CD4-positive, alpha-beta memory T cell (primary cell): ENCODE measurements around the gene CDK7. TPM values are rescaled to one million over a fixed set of nuclear protein-coding genes. Genes with fewer than 3 reads are reported as not detected.

Experiments used
- CTCF ChIA-PET: fragments of 350-600 bp; sonication (Branson Sonifier 250); formaldehyde crosslinking; loops from one replicate; lab custom pipeline; 2021; ENCODE audit warnings: inconsistent platforms; ENCODE audit not compliant: partially characterized antibody; lab: Charles Lee
- POLR2A ChIA-PET: fragments of 350-600 bp; sonication (Branson Sonifier 250); formaldehyde crosslinking; loops from one replicate; lab custom pipeline; 2021; ENCODE audit not compliant: partially characterized antibody; lab: Charles Lee
- DNase-seq, 5 donors: peaks; one replicate each; pipeline versions ENCODE4 v3.0.0 to v3.0.0-alpha.2; 2020 to 2022; ENCODE audit warnings: mixed read lengths in 1 of 5
- H3K27ac ChIP-seq: one replicate; pipeline ENCODE4 v1.7.0; 2013; ENCODE audit warnings: low read depth, low read length
- H3K27me3 ChIP-seq: 2 replicates; pipeline ENCODE4 v1.7.0; 2013; ENCODE audit warnings: mild to moderate bottlenecking, low read length, moderate library complexity; ENCODE audit not compliant: insufficient read depth
- H3K36me3 ChIP-seq: 2 replicates; pipeline ENCODE4 v1.7.0; 2013; ENCODE audit warnings: mild to moderate bottlenecking, low read length, moderate library complexity; ENCODE audit not compliant: insufficient read depth
- H3K4me1 ChIP-seq: 2 replicates; pipeline ENCODE4 v1.7.0; 2013; ENCODE audit warnings: mild to moderate bottlenecking, low read length, moderate library complexity; ENCODE audit not compliant: insufficient read depth
- H3K4me3 ChIP-seq, 2 donors: one replicate each; pipeline ENCODE4 v1.7.0; 2013; ENCODE audit warnings: low read length in 2 of 2, mild to moderate bottlenecking in 1 of 2
- H3K9me3 ChIP-seq, 2 donors: one replicate each; pipeline ENCODE4 v1.7.0; 2013; ENCODE audit warnings: low read length in 2 of 2, control low read depth in 1 of 2; ENCODE audit not compliant: control insufficient read depth in 1 of 2
- H3K27ac Mint-ChIP-seq, 7 donors: one replicate each; pipeline ENCODE4 v1.8.0; 2020 to 2021; ENCODE audit warnings: mixed read lengths in 7 of 7, mild to moderate bottlenecking in 6 of 7, inconsistent platforms in 3 of 7, moderate library complexity in 3 of 7
- H3K27me3 Mint-ChIP-seq, 2 donors: one replicate each; pipeline ENCODE4 v1.8.0; 2020 to 2021; ENCODE audit warnings: mixed read lengths in 2 of 2
- H3K36me3 Mint-ChIP-seq, 2 donors: one replicate each; pipeline ENCODE4 v1.8.0; 2020 to 2021; ENCODE audit warnings: mixed read lengths in 2 of 2, inconsistent platforms in 1 of 2, mild to moderate bottlenecking in 1 of 2
- H3K4me1 Mint-ChIP-seq, 4 donors: one replicate each; pipeline ENCODE4 v1.8.0; 2020 to 2021; ENCODE audit warnings: mixed read lengths in 4 of 4, mild to moderate bottlenecking in 1 of 4
- H3K4me3 Mint-ChIP-seq, 8 donors: one replicate each; pipeline ENCODE4 v1.8.0; 2020 to 2021; ENCODE audit warnings: mixed read lengths in 8 of 8, mild to moderate bottlenecking in 7 of 8, moderate library complexity in 6 of 8, inconsistent platforms in 3 of 8
- H3K9me3 Mint-ChIP-seq, 8 donors: one replicate each; pipeline ENCODE4 v1.8.0; 2020 to 2021; ENCODE audit warnings: mixed read lengths in 8 of 8, mild to moderate bottlenecking in 5 of 8, inconsistent platforms in 3 of 8, moderate library complexity in 1 of 8
- intact Hi-C: fragments of 100-400 bp; cut with micrococcal nuclease; formaldehyde crosslinking; loops from one replicate; pipeline ENCODE4 v1.15.1; 2023
- polyA plus RNA-seq, 2 donors: library from polyadenylated mRNA; unstranded; fragments of 300-500 nt; fragmentation: Illumina TruSeq; gene quantifications; one replicate each; pipeline ENCODE4 v1.2.3, GENCODE V29; 2021
- total RNA-seq, 2 experiments: library from RNA; stranded (reverse); gene quantifications; one replicate each; pipeline ENCODE4 v1.2.3, GENCODE V29; 2021

Gene CDK7
- total and polyA plus RNA-seq, 4 experiments from 2014 or later = 16.5 to 34.4 (median 22.6) TPM

GRCh38 chr5:69300537-69301203, 66.0 kb downstream of the CDK7 start:
- H3K36me3 Mint-ChIP-seq = peaks cover 14 to 31% of the 10 kb centered on the region in 2 donors
- no peaks in the 10 kb centered on the region for H3K4me1 ChIP-seq
- DNase-seq = no peak
- H3K36me3 ChIP-seq = no peaks in the 10 kb centered on the region
- no peaks in the 10 kb centered on the region for H3K9me3 ChIP-seq
- no peak overlapping the region for H3K4me3 ChIP-seq
- ChIA-PET POLR2A (no interaction called here), CTCF (interaction anchor here (0.8 kb wide), 1 partner anchor 11 kb away, joined by 3 read pairs; no protein-coding TSS in a partner anchor)
- H3K27ac ChIP-seq = no peak overlapping the region
- peak overlapping the region in 1 of 7 donors; percentile 52 for H3K27ac Mint-ChIP-seq
- H3K27me3 ChIP-seq = no peaks in the 10 kb centered on the region
- H3K27me3 Mint-ChIP-seq = no peaks in the 10 kb centered on the region
- H3K9me3 Mint-ChIP-seq = no peaks in the 10 kb centered on the region
- intact Hi-C loops = no loop called here
- H3K4me1 Mint-ChIP-seq = no peaks in the 10 kb centered on the region
- H3K4me3 Mint-ChIP-seq = no peak overlapping the region

- no peaks in the 10 kb centered on the region for H3K4me1 Mint-ChIP-seq
- ChIA-PET CTCF (interaction anchor here (0.6 kb wide), 1 partner anchor 24 kb away, joined by 5 read pairs; no protein-coding TSS in a partner anchor), POLR2A (no interaction called here)
- no peak for DNase-seq
- H3K27me3 ChIP-seq = no peaks in the 10 kb centered on the region
- no peaks in the 10 kb centered on the region for H3K36me3 ChIP-seq
- no peaks in the 10 kb centered on the region for H3K4me1 ChIP-seq
- H3K27ac ChIP-seq = no peak overlapping the region
- H3K27ac Mint-ChIP-seq = no peak overlapping the region
- H3K9me3 ChIP-seq = no peaks in the 10 kb centered on the region
- H3K9me3 Mint-ChIP-seq = peaks cover 0 to 6% (median 3%) of the 10 kb centered on the region in 8 donors
- H3K27me3 Mint-ChIP-seq = no peaks in the 10 kb centered on the region
- intact Hi-C loops = no loop called here
- H3K4me3 Mint-ChIP-seq = no peak overlapping the region
- no peak overlapping the region for H3K4me3 ChIP-seq
- peaks cover 34 to 50% of the 10 kb centered on the region in 2 donors for H3K36me3 Mint-ChIP-seq
Measured at GRCh38 chr5:69305512-69305911, 70.8 kb downstream of the CDK7 start.

- H3K36me3 Mint-ChIP-seq = peaks cover 46 to 62% of the 10 kb centered on the region in 2 donors
- no peak overlapping the region for H3K27ac Mint-ChIP-seq
- no peaks in the 10 kb centered on the region for H3K27me3 Mint-ChIP-seq
- Histone ChIP-seq H3K36me3 (no peaks in the 10 kb centered on the region), H3K4me1 (no peaks in the 10 kb centered on the region), H3K9me3 (no peaks in the 10 kb centered on the region), H3K4me3 (no peak overlapping the region), H3K27me3 (no peaks in the 10 kb centered on the region), H3K27ac (no peak overlapping the region)
- ChIA-PET CTCF (no interaction called here), POLR2A (no interaction called here)
- H3K4me1 Mint-ChIP-seq = no peaks in the 10 kb centered on the region
- peaks cover 0 to 6% (median 3%) of the 10 kb centered on the region in 8 donors for H3K9me3 Mint-ChIP-seq
- no peak for DNase-seq
- intact Hi-C loops = no loop called here
- no peak overlapping the region for H3K4me3 Mint-ChIP-seq
Measured at GRCh38 chr5:69308046-69308553, 73.4 kb downstream of the CDK7 start.

GRCh38 chr5:69309380-69309779, 74.7 kb downstream of the CDK7 start:
- no peaks in the 10 kb centered on the region for H3K27me3 ChIP-seq
- no peak overlapping the region for H3K27ac ChIP-seq
- Mint-ChIP-seq H3K4me3 (no peak overlapping the region), H3K4me1 (no peaks in the 10 kb centered on the region), H3K27ac (no peak overlapping the region), H3K36me3 (peaks cover 51 to 70% of the 10 kb centered on the region in 2 donors), H3K27me3 (no peaks in the 10 kb centered on the region), H3K9me3 (peaks cover 0 to 6% (median 3%) of the 10 kb centered on the region in 8 donors)
- H3K9me3 ChIP-seq = no peaks in the 10 kb centered on the region
- no peak for DNase-seq
- H3K36me3 ChIP-seq = no peaks in the 10 kb centered on the region
- ChIA-PET POLR2A (no interaction called here), CTCF (no interaction called here)
- intact Hi-C loops = no loop called here
- no peak overlapping the region for H3K4me3 ChIP-seq
- no peaks in the 10 kb centered on the region for H3K4me1 ChIP-seq

GRCh38 chr5:69312459-69313160, 77.9 kb downstream of the CDK7 start:
- H3K9me3 ChIP-seq = no peaks in the 10 kb centered on the region
- no peaks in the 10 kb centered on the region for H3K36me3 ChIP-seq
- H3K4me3 ChIP-seq = no peak overlapping the region
- ChIA-PET CTCF (no interaction called here), POLR2A (no interaction called here)
- H3K27me3 ChIP-seq = no peaks in the 10 kb centered on the region
- no peak overlapping the region for H3K4me3 Mint-ChIP-seq
- DNase-seq = no peak
- H3K27me3 Mint-ChIP-seq = no peaks in the 10 kb centered on the region
- no peaks in the 10 kb centered on the region for H3K4me1 ChIP-seq
- no peaks in the 10 kb centered on the region for H3K4me1 Mint-ChIP-seq
- H3K36me3 Mint-ChIP-seq = peaks cover 49 to 65% of the 10 kb centered on the region in 2 donors
- H3K27ac Mint-ChIP-seq = peak overlapping the region in 1 of 7 donors; percentile 45
- H3K27ac ChIP-seq = no peak overlapping the region
- intact Hi-C loops = no loop called here
- peaks cover 0 to 8% (median 3%) of the 10 kb centered on the region in 8 donors for H3K9me3 Mint-ChIP-seq

DNA sequence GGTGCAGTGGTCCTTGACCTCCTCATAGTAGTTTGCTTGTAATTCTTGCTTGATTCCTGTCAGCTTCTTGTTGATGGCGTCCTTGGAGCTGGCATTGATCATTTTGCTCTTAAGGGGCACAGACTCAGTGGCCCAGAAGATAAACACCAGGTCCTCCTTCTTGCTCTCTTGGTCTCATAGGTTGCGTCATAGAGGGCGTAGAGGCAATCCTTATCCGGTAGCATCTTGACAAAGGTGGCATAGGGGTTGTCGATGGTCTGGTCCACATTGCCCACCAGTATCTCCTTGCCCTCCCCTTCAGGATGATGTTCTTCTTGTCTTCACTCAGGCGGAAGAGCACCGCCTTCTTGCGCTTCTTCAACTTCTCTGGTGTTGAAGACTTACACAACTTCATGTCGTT, 78.7 kb downstream of the CDK7 start:
- Histone ChIP-seq H3K4me3 (no peak overlapping the region), H3K9me3 (no peaks in the 10 kb centered on the region), H3K4me1 (no peaks in the 10 kb centered on the region), H3K27ac (no peak overlapping the region), H3K36me3 (no peaks in the 10 kb centered on the region), H3K27me3 (no peaks in the 10 kb centered on the region)
- Mint-ChIP-seq H3K4me1 (no peaks in the 10 kb centered on the region), H3K9me3 (peaks cover 0 to 8% (median 3%) of the 10 kb centered on the region in 8 donors), H3K36me3 (peaks cover 42 to 58% of the 10 kb centered on the region in 2 donors), H3K27ac (no peak overlapping the region), H3K27me3 (no peaks in the 10 kb centered on the region), H3K4me3 (no peak overlapping the region)
- ChIA-PET CTCF (no interaction called here), POLR2A (no interaction called here)
- intact Hi-C loops = no loop called here
- no peak for DNase-seq

DNA sequence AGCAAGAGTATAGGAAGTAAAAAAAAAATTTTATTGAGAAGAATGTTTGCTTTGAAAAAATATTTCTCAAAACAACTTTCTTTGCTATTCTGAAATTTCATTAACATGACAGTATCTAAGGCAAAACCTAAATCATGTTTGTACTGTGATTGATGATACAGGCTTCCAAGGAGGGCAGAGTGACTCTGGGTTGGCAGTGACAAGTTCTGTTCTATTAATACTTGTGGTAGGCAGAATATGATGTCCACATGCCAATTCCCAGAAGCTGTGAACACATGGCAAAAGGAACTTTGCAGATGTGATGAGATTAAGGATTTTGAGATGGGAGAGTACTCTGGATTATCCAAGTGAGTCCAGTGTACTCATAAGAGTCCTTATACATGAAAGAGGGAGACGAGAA, 81.3 kb downstream of the CDK7 start:
- Mint-ChIP-seq H3K27ac (no peak overlapping the region), H3K4me1 (no peaks in the 10 kb centered on the region), H3K27me3 (no peaks in the 10 kb centered on the region), H3K36me3 (peaks cover 30 to 49% of the 10 kb centered on the region in 2 donors), H3K4me3 (no peak overlapping the region), H3K9me3 (peaks cover 0 to 2% (median 0%) of the 10 kb centered on the region in 8 donors)
- no peak for DNase-seq
- ChIA-PET CTCF (interaction anchor here (0.7 to 1.1 kb wide), 4 partner anchors 12 to 73 kb away, joined by 3 to 4 read pairs (median 3); no protein-coding TSS in a partner anchor), POLR2A (no interaction called here)
- no peaks in the 10 kb centered on the region for H3K27me3 ChIP-seq
- no peak overlapping the region for H3K4me3 ChIP-seq
- intact Hi-C loops = no loop called here
- no peaks in the 10 kb centered on the region for H3K4me1 ChIP-seq
- H3K36me3 ChIP-seq = peaks cover 5% of the 10 kb centered on the region
- no peak overlapping the region for H3K27ac ChIP-seq
- H3K9me3 ChIP-seq = no peaks in the 10 kb centered on the region
